Muscle layer of colon (tissue), 2 donors: ENCODE data around the gene CD164L2.
"Not testable (repeated sequence)": the region's sequence is repeated elsewhere in the genome, so short reads cannot be mapped to it uniquely, and the experiment has no call there.

Experiments used
- H3K27ac ChIP-seq: one replicate; pipeline ENCODE4 v1.7.0; 2013; ENCODE audit warnings: low read depth, mild to moderate bottlenecking, low read length, moderate library complexity
- H3K27me3 ChIP-seq, 2 donors: one replicate each; pipeline ENCODE4 v1.7.0; 2013; ENCODE audit warnings: low read length in 2 of 2, mild to moderate bottlenecking in 2 of 2; ENCODE audit not compliant: insufficient read depth in 2 of 2, control insufficient read depth in 1 of 2
- H3K36me3 ChIP-seq: one replicate; pipeline ENCODE4 v1.7.0; 2013; ENCODE audit warnings: mild to moderate bottlenecking, low read length; ENCODE audit not compliant: insufficient read depth
- H3K4me1 ChIP-seq: one replicate; pipeline ENCODE4 v1.7.0; 2013; ENCODE audit warnings: mild to moderate bottlenecking, low read length; ENCODE audit not compliant: insufficient read depth
- H3K4me3 ChIP-seq, 2 donors: one replicate each; pipeline ENCODE4 v1.7.0; 2013; ENCODE audit warnings: low read length in 2 of 2, low read depth in 1 of 2, mild to moderate bottlenecking in 1 of 2, moderate library complexity in 1 of 2
- H3K9ac ChIP-seq: one replicate; pipeline ENCODE4 v1.7.0; 2013; ENCODE audit warnings: low read length
- H3K9me3 ChIP-seq: one replicate; pipeline ENCODE4 v1.7.0; 2013; ENCODE audit warnings: mild to moderate bottlenecking, low read length
- donor health status: abdominal sarcoma.
- donor health status: Adenocarcinoma of cecum.

The CD164L2 gene

GRCh38 chr1:27394925-27395324, 11.8 kb upstream of the CD164L2 start:
- H3K9ac ChIP-seq = no peak overlapping the region
- no peaks in the 10 kb centered on the region for H3K27me3 ChIP-seq
- H3K27ac ChIP-seq = no peak overlapping the region
- no peaks in the 10 kb centered on the region for H3K36me3 ChIP-seq
- H3K9me3 ChIP-seq = no peaks in the 10 kb centered on the region
- H3K4me1 ChIP-seq = peaks cover 17% of the 10 kb centered on the region
- no peak overlapping the region for H3K4me3 ChIP-seq

- no peaks in the 10 kb centered on the region for H3K36me3 ChIP-seq
- H3K9ac ChIP-seq = no peak overlapping the region
- H3K4me1 ChIP-seq = peaks cover 14% of the 10 kb centered on the region
- H3K4me3 ChIP-seq = no peak overlapping the region
- no peaks in the 10 kb centered on the region for H3K9me3 ChIP-seq
- H3K27me3 ChIP-seq = no peaks in the 10 kb centered on the region
- H3K27ac ChIP-seq = no peak overlapping the region
Measured at GRCh38 chr1:27394282-27394658, 11.1 kb upstream of the CD164L2 start.

GRCh38 chr1:27393641-27394281, 10.6 kb upstream of the CD164L2 start:
- H3K9me3 ChIP-seq = no peaks in the 10 kb centered on the region
- no peak overlapping the region for H3K4me3 ChIP-seq
- H3K27me3 ChIP-seq = no peaks in the 10 kb centered on the region
- peaks cover 13% of the 10 kb centered on the region for H3K4me1 ChIP-seq
- H3K9ac ChIP-seq = no peak overlapping the region
- no peaks in the 10 kb centered on the region for H3K36me3 ChIP-seq
- no peak overlapping the region for H3K27ac ChIP-seq

GRCh38 chr1:27392778-27393635, 9.9 kb upstream of the CD164L2 start:
- Histone ChIP-seq H3K4me3 (peak overlapping the region; percentile 8 to 35), H3K9ac (no peak overlapping the region)

GRCh38 chr1:27392096-27392777, 9.1 kb upstream of the CD164L2 start, which contains the start of gene GPR3:
TSS of gene GPR3 (plus strand) at chr1:27392622. CDS start at chr1:27393799, 1,177 bp downstream.
- Histone ChIP-seq H3K27ac (peak within 1 kb of the TSS; percentile 30), H3K4me3 (peak within 1 kb of the TSS; percentile 8 to 44), H3K9me3 (no peaks in the 10 kb centered on the region), H3K9ac (no peak within 1 kb of the TSS), H3K27me3 (no peaks in the 10 kb centered on the region), H3K4me1 (peaks cover 13% of the 10 kb centered on the region), H3K36me3 (no peaks in the 10 kb centered on the region)

More at GRCh38 chr1:27392778-27393635, 9.9 kb upstream of the CD164L2 start:
- no peaks in the 10 kb centered on the region for H3K36me3 ChIP-seq
- H3K9me3 ChIP-seq = no peaks in the 10 kb centered on the region
- H3K27me3 ChIP-seq = no peaks in the 10 kb centered on the region
- peaks cover 13% of the 10 kb centered on the region for H3K4me1 ChIP-seq
- no peak overlapping the region for H3K27ac ChIP-seq

GRCh38 chr1:27391511-27392095, 8.5 kb upstream of the CD164L2 start:
- Histone ChIP-seq H3K36me3 (no peaks in the 10 kb centered on the region), H3K9me3 (no peaks in the 10 kb centered on the region), H3K4me3 (peak overlapping the region; percentile 8 to 44), H3K27ac (peak overlapping the region; percentile 28), H3K4me1 (peaks cover 13% of the 10 kb centered on the region), H3K27me3 (no peaks in the 10 kb centered on the region), H3K9ac (no peak overlapping the region)

GRCh38 chr1:27388337-27389005, 5.3 kb upstream of the CD164L2 start:
- Histone ChIP-seq H3K9ac (no peak overlapping the region), H3K36me3 (no peaks in the 10 kb centered on the region), H3K4me1 (peaks cover 13% of the 10 kb centered on the region), H3K27ac (no peak overlapping the region), H3K4me3 (no peak overlapping the region), H3K27me3 (peaks cover 0 to 3% of the 10 kb centered on the region in 2 donors), H3K9me3 (no peaks in the 10 kb centered on the region)

GRCh38 chr1:27384797-27385196, 1.7 kb upstream of the CD164L2 start:
- not testable (repeated sequence) for H3K27ac ChIP-seq, H3K9me3 ChIP-seq, H3K36me3 ChIP-seq, H3K9ac ChIP-seq, H3K4me3 ChIP-seq, H3K4me1 ChIP-seq
- H3K27me3 ChIP-seq = peaks cover 0 to 16% of the 10 kb centered on the region in 2 donors

GRCh38 chr1:27383661-27384060, 528 bp upstream of the CD164L2 start:
- Histone ChIP-seq H3K27ac (no peak overlapping the region), H3K27me3 (peaks cover 0 to 16% of the 10 kb centered on the region in 2 donors), H3K9me3 (no peaks in the 10 kb centered on the region), H3K4me1 (no peaks in the 10 kb centered on the region), H3K36me3 (no peaks in the 10 kb centered on the region), H3K9ac (no peak overlapping the region), H3K4me3 (no peak overlapping the region)

GRCh38 chr1:27381969-27382762, 967 bp downstream of the CD164L2 start:
- Histone ChIP-seq H3K27me3 (peaks cover 0 to 16% of the 10 kb centered on the region in 2 donors), H3K27ac (no peak overlapping the region), H3K4me3 (no peak overlapping the region), H3K36me3 (no peaks in the 10 kb centered on the region), H3K4me1 (no peaks in the 10 kb centered on the region), H3K9ac (no peak overlapping the region), H3K9me3 (no peaks in the 10 kb centered on the region)
